A673 (cell line): ENCODE results near the gene FASTKD1. TPM values are rescaled to one million over a fixed set of nuclear protein-coding genes. Genes with fewer than 3 reads are reported as not detected.

Experiments used
- BruUV-seq: library from RNA; stranded (reverse); fragments of 400-500 nt; replicated peaks from 2 replicates; lab custom pipeline; 2021; lab: Mats Ljungman, UMichigan
- CTCF ChIA-PET: fragments of 300-600 bp; sonication (Branson Sonifier 250); formaldehyde crosslinking; loops from one replicate; lab custom pipeline; 2022; ENCODE audit warnings: antibody characterized with exemption; lab: Charles Lee
- POLR2A ChIA-PET: fragments of 300-600 bp; sonication (Branson Sonifier 250); formaldehyde crosslinking; loops from one replicate; lab custom pipeline; 2022; ENCODE audit warnings: antibody characterized with exemption; ENCODE audit not compliant: low non-redundant PET; lab: Charles Lee
- DNase-seq: peaks from one replicate; pipeline ENCODE4 v3.0.0-alpha.2; 2015; ENCODE audit warnings: low spot score
- H3K27ac ChIP-seq: fragments of 200-600 bp; sonication (generic); 2 replicates; pipeline ENCODE4 v1.5.1; 2016; ENCODE audit warnings: mixed run types, low read depth, mild to moderate bottlenecking, mixed read lengths, antibody characterized with exemption, low read length; ENCODE audit not compliant: poor library complexity, severe bottlenecking
- H3K27me3 ChIP-seq: fragments of 200-600 bp; sonication (generic); replicated peaks from 2 replicates; pipeline ENCODE4 v1.6.1; 2017; ENCODE audit warnings: mixed run types, low read depth, mild to moderate bottlenecking, mixed read lengths, antibody characterized with exemption, low read length; ENCODE audit not compliant: insufficient read depth, poor library complexity
- H3K36me3 ChIP-seq: fragments of 200-600 bp; sonication (generic); 2 replicates; pipeline ENCODE4 v1.6.1; 2016; ENCODE audit warnings: mixed run types, mild to moderate bottlenecking, mixed read lengths, antibody characterized with exemption, low read length; ENCODE audit not compliant: insufficient read depth, poor library complexity, severe bottlenecking
- H3K4me1 ChIP-seq: fragments of 200-600 bp; sonication (generic); 2 replicates; pipeline ENCODE4 v1.6.1; 2017; ENCODE audit warnings: mixed run types, mild to moderate bottlenecking, mixed read lengths, antibody characterized with exemption, low read length; ENCODE audit not compliant: insufficient read depth, poor library complexity, severe bottlenecking
- H3K4me3 ChIP-seq: fragments of 200-600 bp; sonication (generic); 2 replicates; pipeline ENCODE4 v1.5.1; 2016; ENCODE audit warnings: low read depth, mixed run types, mild to moderate bottlenecking, mixed read lengths, low read length; ENCODE audit not compliant: poor library complexity, severe bottlenecking
- H3K9me3 ChIP-seq: fragments of 200-600 bp; sonication (generic); 2 replicates; pipeline ENCODE4 v1.6.1; 2016; ENCODE audit warnings: mixed run types, low read depth, mild to moderate bottlenecking, mixed read lengths, antibody characterized with exemption, low read length; ENCODE audit not compliant: poor library complexity, severe bottlenecking
- CTCF ChIP-seq: fragments of 300-800, 200-600 bp; sonication (generic); conservative IDR thresholded peaks from 2 replicates; pipeline ENCODE4 v1.5.1; 2017; ENCODE audit warnings: low read depth, mild to moderate bottlenecking, antibody characterized with exemption, low read length, moderate library complexity, mixed read lengths
- EZH2 ChIP-seq: fragments of 200-600 bp; sonication (generic); IDR thresholded peaks from 2 replicates; pipeline ENCODE4 v1.6.1; 2017; ENCODE audit warnings: borderline replicate concordance, low read depth, mild to moderate bottlenecking, mixed read lengths, antibody characterized with exemption, low read length; ENCODE audit not compliant: poor library complexity, severe bottlenecking
- intact Hi-C: fragments of 100-400 bp; cut with micrococcal nuclease; formaldehyde crosslinking; loops from one replicate; pipeline ENCODE4 v1.10.0; 2022; ENCODE audit not compliant: unreplicated experiment
- total RNA-seq: library from RNA; stranded (reverse); gene quantifications from 2 replicates; pipeline ENCODE4 v1.2.3, GENCODE V29; 2021

Gene FASTKD1
- total RNA-seq, 1 experiment from 2014 or later = 37.3 TPM

DNA sequence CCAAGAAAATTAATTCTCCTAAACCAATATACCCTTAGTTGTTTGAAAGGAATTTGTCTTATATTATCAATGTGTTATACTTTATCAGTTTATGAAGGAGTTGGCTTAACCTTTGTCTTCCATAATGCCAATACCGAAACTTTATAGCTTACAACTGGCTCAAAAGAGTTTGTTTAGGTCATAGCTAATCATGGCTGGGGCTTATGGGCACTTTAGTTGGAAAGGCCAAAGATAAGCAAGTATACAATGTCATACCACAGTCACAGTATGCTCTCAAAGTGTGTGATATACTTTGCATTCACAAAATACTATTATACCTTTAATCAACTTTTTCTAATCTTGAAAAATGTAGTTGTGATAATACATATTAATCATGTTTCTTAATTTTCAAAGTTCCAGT lies 61.8 kb downstream of the FASTKD1 start:
- Histone ChIP-seq H3K4me3 (no peak overlapping the region), H3K27me3 (no peaks in the 10 kb centered on the region), H3K27ac (no peak overlapping the region), H3K9me3 (no peaks in the 10 kb centered on the region), H3K4me1 (peaks cover 4% of the 10 kb centered on the region), H3K36me3 (no peaks in the 10 kb centered on the region)
- TF ChIP-seq CTCF (no peak), EZH2 (no peak)
- CTCF ChIA-PET = no interaction called here
- POLR2A ChIA-PET = no interaction called here
- BruUV-seq = no TSS peak
- intact Hi-C loops = no loop called here
- no peak for DNase-seq

GRCh38 chr2:169510496-169510895 lies 63.2 kb downstream of the FASTKD1 start:
- ChIA-PET CTCF (no interaction called here), POLR2A (no interaction called here)
- Histone ChIP-seq H3K9me3 (no peaks in the 10 kb centered on the region), H3K27me3 (no peaks in the 10 kb centered on the region), H3K27ac (no peak overlapping the region), H3K4me1 (peaks cover 4% of the 10 kb centered on the region), H3K36me3 (no peaks in the 10 kb centered on the region), H3K4me3 (no peak overlapping the region)
- intact Hi-C loops = no loop called here
- no TSS peak for BruUV-seq
- no peak for DNase-seq
- TF ChIP-seq EZH2 (no peak), CTCF (no peak)

GRCh38 chr2:169509955-169510354 lies 63.7 kb downstream of the FASTKD1 start:
- Histone ChIP-seq H3K27me3 (no peaks in the 10 kb centered on the region), H3K27ac (no peak overlapping the region), H3K4me1 (peaks cover 4% of the 10 kb centered on the region), H3K4me3 (no peak overlapping the region), H3K9me3 (no peaks in the 10 kb centered on the region), H3K36me3 (no peaks in the 10 kb centered on the region)
- ChIA-PET CTCF (no interaction called here), POLR2A (no interaction called here)
- DNase-seq = no peak
- intact Hi-C loops = no loop called here
- TF ChIP-seq CTCF (no peak), EZH2 (no peak)
- no TSS peak for BruUV-seq
